ENCODE data around the gene ATPAF2.
A peak's percentile ranks its signal among the peaks of the same experiment; 100 is the strongest.

- TF ChIP-seq POLR2AphosphoS5 (IDR thresholded peaks at IDR 0.05) (peak; percentile 43 to 82 (median 77)), CTCF (IDR thresholded peaks at IDR 0.05) (no peak)
Observed at GRCh38 chr17:18087610-18088491, 48.9 kb upstream of the ATPAF2 start, which contains the start of gene DRG2.

Measured in sigmoid colon (tissue), 4 donors.